Measurements from ENCODE around the gene SCAPER.

SCAPER gene

GRCh38 chr15:76938752-76939151 is 33.6 kb upstream of the SCAPER start:
- H3K9me3 ChIP-seq (ENCODE audit: control insufficient read depth in 2 of 2, low read length in 2 of 2), result no peaks in the 10 kb centered on the region
- H3K36me3 ChIP-seq (ENCODE audit: control insufficient read depth in 2 of 2, insufficient read depth in 2 of 2, low read length in 2 of 2), result peaks cover 8 to 13% of the 10 kb centered on the region in 2 donors
- no peak overlapping the region for H3K9ac ChIP-seq (ENCODE audit: low read length in 2 of 2)
- H3K27ac ChIP-seq (ENCODE audit: low read length), result no peak overlapping the region
- H3K4me3 ChIP-seq (ENCODE audit: low read length in 2 of 2), result no peak overlapping the region
- no peaks in the 10 kb centered on the region for H3K4me1 ChIP-seq (ENCODE audit: control insufficient read depth, insufficient read depth, low read length)
- no peaks in the 10 kb centered on the region for H3K27me3 ChIP-seq (ENCODE audit: control insufficient read depth in 1 of 2, insufficient read depth in 2 of 2, low read length in 2 of 2)

GRCh38 chr15:76936671-76937070 is 31.5 kb upstream of the SCAPER start:
- H3K27ac ChIP-seq (ENCODE audit: low read length), result no peak overlapping the region
- no peak overlapping the region for H3K9ac ChIP-seq (ENCODE audit: low read length in 2 of 2)
- no peaks in the 10 kb centered on the region for H3K4me1 ChIP-seq (ENCODE audit: control insufficient read depth, insufficient read depth, low read length)
- H3K9me3 ChIP-seq (ENCODE audit: control insufficient read depth in 2 of 2, low read length in 2 of 2), result no peaks in the 10 kb centered on the region
- H3K4me3 ChIP-seq (ENCODE audit: low read length in 2 of 2), result no peak overlapping the region
- no peaks in the 10 kb centered on the region for H3K27me3 ChIP-seq (ENCODE audit: control insufficient read depth in 1 of 2, insufficient read depth in 2 of 2, low read length in 2 of 2)
- peaks cover 12 to 14% of the 10 kb centered on the region in 2 donors for H3K36me3 ChIP-seq (ENCODE audit: control insufficient read depth in 2 of 2, insufficient read depth in 2 of 2, low read length in 2 of 2)

GRCh38 chr15:76935620-76936019 is 30.5 kb upstream of the SCAPER start:
- Histone ChIP-seq H3K4me3 (ENCODE audit: low read length in 2 of 2) (no peak overlapping the region), H3K9me3 (ENCODE audit: control insufficient read depth in 2 of 2, low read length in 2 of 2) (no peaks in the 10 kb centered on the region), H3K4me1 (ENCODE audit: control insufficient read depth, insufficient read depth, low read length) (no peaks in the 10 kb centered on the region), H3K36me3 (ENCODE audit: control insufficient read depth in 2 of 2, insufficient read depth in 2 of 2, low read length in 2 of 2) (peaks cover 12 to 14% of the 10 kb centered on the region in 2 donors), H3K27me3 (ENCODE audit: control insufficient read depth in 1 of 2, insufficient read depth in 2 of 2, low read length in 2 of 2) (no peaks in the 10 kb centered on the region), H3K9ac (ENCODE audit: low read length in 2 of 2) (no peak overlapping the region), H3K27ac (ENCODE audit: low read length) (no peak overlapping the region)

- no peaks in the 10 kb centered on the region for H3K27me3 ChIP-seq (ENCODE audit: control insufficient read depth in 1 of 2, insufficient read depth in 2 of 2, low read length in 2 of 2)
- H3K9me3 ChIP-seq (ENCODE audit: control insufficient read depth in 2 of 2, low read length in 2 of 2), result no peaks in the 10 kb centered on the region
- H3K36me3 ChIP-seq (ENCODE audit: control insufficient read depth in 2 of 2, insufficient read depth in 2 of 2, low read length in 2 of 2), result peaks cover 12% of the 10 kb centered on the region in 2 donors
- peak overlapping the region; percentile 70 to 75 for H3K9ac ChIP-seq (ENCODE audit: low read length in 2 of 2)
- no peak overlapping the region for H3K27ac ChIP-seq (ENCODE audit: low read length)
- H3K4me3 ChIP-seq (ENCODE audit: low read length in 2 of 2), result peak overlapping the region; percentile 58 to 80
- H3K4me1 ChIP-seq (ENCODE audit: control insufficient read depth, insufficient read depth, low read length), result no peaks in the 10 kb centered on the region
Measured at GRCh38 chr15:76932135-76932966, 27.2 kb upstream of the SCAPER start.

- Histone ChIP-seq H3K9ac (ENCODE audit: low read length in 2 of 2) (peak within 1 kb of the TSS; percentile 70 to 75), H3K36me3 (ENCODE audit: control insufficient read depth in 2 of 2, insufficient read depth in 2 of 2, low read length in 2 of 2) (peaks cover 8 to 10% of the 10 kb centered on the region in 2 donors), H3K27me3 (ENCODE audit: control insufficient read depth in 1 of 2, insufficient read depth in 2 of 2, low read length in 2 of 2) (no peaks in the 10 kb centered on the region), H3K4me1 (ENCODE audit: control insufficient read depth, insufficient read depth, low read length) (no peaks in the 10 kb centered on the region), H3K27ac (ENCODE audit: low read length) (peak within 1 kb of the TSS; percentile 58), H3K9me3 (ENCODE audit: control insufficient read depth in 2 of 2, low read length in 2 of 2) (no peaks in the 10 kb centered on the region), H3K4me3 (ENCODE audit: low read length in 2 of 2) (peak within 1 kb of the TSS; percentile 72 to 80)
Measured at GRCh38 chr15:76931397-76932134, 26.4 kb upstream of the SCAPER start, which contains the start of gene RCN2. TSS of gene RCN2 (plus strand) at chr15:76931749. CDS start at chr15:76931842, 93 bp downstream.

GRCh38 chr15:76930831-76931396 is 25.8 kb upstream of the SCAPER start:
- Histone ChIP-seq H3K9ac (ENCODE audit: low read length in 2 of 2) (peak overlapping the region; percentile 51 to 72), H3K27me3 (ENCODE audit: control insufficient read depth in 1 of 2, insufficient read depth in 2 of 2, low read length in 2 of 2) (no peaks in the 10 kb centered on the region), H3K27ac (ENCODE audit: low read length) (peak overlapping the region; percentile 58)

GRCh38 chr15:76929011-76929760 is 24.0 kb upstream of the SCAPER start:
- H3K27ac ChIP-seq (ENCODE audit: low read length), result no peak overlapping the region
- no peak overlapping the region for H3K9ac ChIP-seq (ENCODE audit: low read length in 2 of 2)
- peaks cover 2 to 4% of the 10 kb centered on the region in 2 donors for H3K36me3 ChIP-seq (ENCODE audit: control insufficient read depth in 2 of 2, insufficient read depth in 2 of 2, low read length in 2 of 2)
- no peaks in the 10 kb centered on the region for H3K27me3 ChIP-seq (ENCODE audit: control insufficient read depth in 1 of 2, insufficient read depth in 2 of 2, low read length in 2 of 2)
- H3K4me3 ChIP-seq (ENCODE audit: low read length in 2 of 2), result no peak overlapping the region
- H3K4me1 ChIP-seq (ENCODE audit: control insufficient read depth, insufficient read depth, low read length), result no peaks in the 10 kb centered on the region
- no peaks in the 10 kb centered on the region for H3K9me3 ChIP-seq (ENCODE audit: control insufficient read depth in 2 of 2, low read length in 2 of 2)

More at GRCh38 chr15:76930831-76931396, 25.8 kb upstream of the SCAPER start:
- Histone ChIP-seq H3K36me3 (ENCODE audit: control insufficient read depth in 2 of 2, insufficient read depth in 2 of 2, low read length in 2 of 2) (peaks cover 5 to 7% of the 10 kb centered on the region in 2 donors), H3K4me1 (ENCODE audit: control insufficient read depth, insufficient read depth, low read length) (no peaks in the 10 kb centered on the region), H3K4me3 (ENCODE audit: low read length in 2 of 2) (peak overlapping the region; percentile 72 to 80), H3K9me3 (ENCODE audit: control insufficient read depth in 2 of 2, low read length in 2 of 2) (no peaks in the 10 kb centered on the region)

- no peaks in the 10 kb centered on the region for H3K36me3 ChIP-seq (ENCODE audit: control insufficient read depth in 2 of 2, insufficient read depth in 2 of 2, low read length in 2 of 2)
- H3K27me3 ChIP-seq (ENCODE audit: control insufficient read depth in 1 of 2, insufficient read depth in 2 of 2, low read length in 2 of 2), result no peaks in the 10 kb centered on the region
- H3K9ac ChIP-seq (ENCODE audit: low read length in 2 of 2), result no peak overlapping the region
- H3K4me1 ChIP-seq (ENCODE audit: control insufficient read depth, insufficient read depth, low read length), result no peaks in the 10 kb centered on the region
- no peak overlapping the region for H3K27ac ChIP-seq (ENCODE audit: low read length)
- no peaks in the 10 kb centered on the region for H3K9me3 ChIP-seq (ENCODE audit: control insufficient read depth in 2 of 2, low read length in 2 of 2)
- no peak overlapping the region for H3K4me3 ChIP-seq (ENCODE audit: low read length in 2 of 2)
Measured at GRCh38 chr15:76928201-76928600, 23.1 kb upstream of the SCAPER start.

GRCh38 chr15:76916369-76916768 is 11.2 kb upstream of the SCAPER start:
- H3K9ac ChIP-seq (ENCODE audit: low read length in 2 of 2), result no peak overlapping the region
- H3K27me3 ChIP-seq (ENCODE audit: control insufficient read depth in 1 of 2, insufficient read depth in 2 of 2, low read length in 2 of 2), result no peaks in the 10 kb centered on the region
- H3K9me3 ChIP-seq (ENCODE audit: control insufficient read depth in 2 of 2, low read length in 2 of 2), result no peaks in the 10 kb centered on the region
- H3K4me1 ChIP-seq (ENCODE audit: control insufficient read depth, insufficient read depth, low read length), result no peaks in the 10 kb centered on the region
- H3K27ac ChIP-seq (ENCODE audit: low read length), result no peak overlapping the region
- no peaks in the 10 kb centered on the region for H3K36me3 ChIP-seq (ENCODE audit: control insufficient read depth in 2 of 2, insufficient read depth in 2 of 2, low read length in 2 of 2)
- no peak overlapping the region for H3K4me3 ChIP-seq (ENCODE audit: low read length in 2 of 2)

GRCh38 chr15:76913737-76914136 is 8.6 kb upstream of the SCAPER start:
- no peaks in the 10 kb centered on the region for H3K27me3 ChIP-seq (ENCODE audit: control insufficient read depth in 1 of 2, insufficient read depth in 2 of 2, low read length in 2 of 2)
- H3K9me3 ChIP-seq (ENCODE audit: control insufficient read depth in 2 of 2, low read length in 2 of 2), result no peaks in the 10 kb centered on the region
- H3K4me1 ChIP-seq (ENCODE audit: control insufficient read depth, insufficient read depth, low read length), result no peaks in the 10 kb centered on the region
- H3K27ac ChIP-seq (ENCODE audit: low read length), result no peak overlapping the region
- H3K4me3 ChIP-seq (ENCODE audit: low read length in 2 of 2), result no peak overlapping the region
- H3K9ac ChIP-seq (ENCODE audit: low read length in 2 of 2), result no peak overlapping the region
- no peaks in the 10 kb centered on the region for H3K36me3 ChIP-seq (ENCODE audit: control insufficient read depth in 2 of 2, insufficient read depth in 2 of 2, low read length in 2 of 2)

Data from stomach smooth muscle (tissue), 2 donors.